HepG2 (cell line): Measurements from ENCODE around the gene TJP1.

Experiments used
- FOXM1 ChIP-seq: sonication (generic); formaldehyde crosslinking; IDR thresholded peaks from 2 replicates; pipeline ENCODE4 v1.5.0; 2020; ENCODE audit warnings: missing genetic modification reagents
- JUND ChIP-seq: sonication (generic); formaldehyde crosslinking; IDR thresholded peaks from 2 replicates; pipeline ENCODE4 v1.8.0; 2022; ENCODE audit warnings: mild to moderate bottlenecking, missing genetic modification reagents
- MTA3 ChIP-seq: sonication (generic); formaldehyde crosslinking; IDR thresholded peaks from 2 replicates; pipeline ENCODE4 v1.4.0; 2020; ENCODE audit warnings: missing genetic modification reagents
- POLR2A ChIP-seq, 2 experiments: IDR thresholded peaks; 2 replicates each; pipeline ENCODE4 v1.6.1; 2011; ENCODE audit warnings: low read depth in 2 of 2, low read length in 2 of 2, mild to moderate bottlenecking in 1 of 2, moderate library complexity in 1 of 2; ENCODE audit not compliant: insufficient read depth in 1 of 2
- SNRNP70 ChIP-seq: fragments of 200-400 bp; formaldehyde crosslinking; IDR thresholded peaks from 2 replicates; pipeline ENCODE4 v1.6.1; 2017; ENCODE audit warnings: mild to moderate bottlenecking, low read depth, low read length, moderate library complexity
- ZBTB1 ChIP-seq: sonication (generic); formaldehyde crosslinking; IDR thresholded peaks from 2 replicates; pipeline ENCODE4 v1.4.0; 2020; ENCODE audit warnings: missing genetic modification reagents, borderline replicate concordance
- ZNF121 ChIP-seq: sonication (generic); formaldehyde crosslinking; IDR thresholded peaks from 2 replicates; pipeline ENCODE4 v1.5.0; 2020; ENCODE audit warnings: mild to moderate bottlenecking, missing genetic modification reagents
- ZNF562 ChIP-seq: sonication (generic); formaldehyde crosslinking; IDR thresholded peaks from 2 replicates; pipeline ENCODE4 v1.8.0; 2022; ENCODE audit warnings: missing genetic modification reagents, borderline replicate concordance
- ZNF572 ChIP-seq: sonication (generic); formaldehyde crosslinking; IDR thresholded peaks from 2 replicates; pipeline ENCODE4 v1.5.1; 2020; ENCODE audit warnings: mild to moderate bottlenecking, missing genetic modification reagents
- ZNF776 ChIP-seq: sonication (generic); formaldehyde crosslinking; IDR thresholded peaks from 2 replicates; pipeline ENCODE4 v1.4.0; 2020; ENCODE audit warnings: mild to moderate bottlenecking, missing genetic modification reagents
- TF ChIP-seq, protein P1 (sequence below): sonication (generic); formaldehyde crosslinking; IDR thresholded peaks from 2 replicates; pipeline ENCODE4 v1.5.0; 2020; ENCODE audit warnings: mild to moderate bottlenecking, missing genetic modification reagents, moderate library complexity
- TF ChIP-seq, protein P2 (sequence below): sonication (generic); formaldehyde crosslinking; IDR thresholded peaks from 2 replicates; pipeline ENCODE4 v1.8.1; 2023; ENCODE audit warnings: mild to moderate bottlenecking, inconsistent platforms, moderate library complexity, missing genetic modification reagents, borderline replicate concordance
- TF ChIP-seq, protein P3 (sequence below): IDR thresholded peaks from 2 replicates; pipeline ENCODE4 v1.6.1; 2016; ENCODE audit warnings: low read depth, missing genetic modification reagents, missing compliant biosample characterization

DNA sequence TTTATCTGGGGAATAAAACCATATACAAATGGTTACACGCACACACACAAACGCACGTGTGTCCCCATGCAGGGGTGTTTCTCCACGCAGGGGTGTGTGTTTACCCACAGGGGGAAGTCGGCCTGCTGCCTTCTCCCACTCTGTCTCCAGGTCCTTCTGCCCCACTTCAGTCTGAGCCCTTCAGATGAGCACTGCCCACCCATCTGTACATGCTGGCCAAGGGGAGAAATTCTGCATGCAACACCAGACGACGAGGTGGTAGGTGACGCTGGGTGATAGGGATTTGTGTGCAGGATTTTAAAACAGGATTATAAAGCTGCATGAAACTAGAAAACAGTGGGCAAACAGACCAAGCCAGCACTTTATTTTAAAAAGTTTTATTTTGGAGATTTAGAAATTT, 122.5 kb downstream of the TJP1 start:
- TF ChIP-seq ZNF121 (CRISPR knock-in tag), result no peak
- TF ChIP-seq ZNF562 (CRISPR knock-in tag), result no peak
- no peak for TF ChIP-seq ZNF776
- TF ChIP-seq ZNF572, result no peak
- no peak for TF ChIP-seq JUND
- TF ChIP-seq MTA3 (CRISPR knock-in tag), result no peak
- TF ChIP-seq ZBTB1 (CRISPR knock-in tag), result no peak
- TF ChIP-seq SNRNP70, result no peak
- TF ChIP-seq, protein P1, sequence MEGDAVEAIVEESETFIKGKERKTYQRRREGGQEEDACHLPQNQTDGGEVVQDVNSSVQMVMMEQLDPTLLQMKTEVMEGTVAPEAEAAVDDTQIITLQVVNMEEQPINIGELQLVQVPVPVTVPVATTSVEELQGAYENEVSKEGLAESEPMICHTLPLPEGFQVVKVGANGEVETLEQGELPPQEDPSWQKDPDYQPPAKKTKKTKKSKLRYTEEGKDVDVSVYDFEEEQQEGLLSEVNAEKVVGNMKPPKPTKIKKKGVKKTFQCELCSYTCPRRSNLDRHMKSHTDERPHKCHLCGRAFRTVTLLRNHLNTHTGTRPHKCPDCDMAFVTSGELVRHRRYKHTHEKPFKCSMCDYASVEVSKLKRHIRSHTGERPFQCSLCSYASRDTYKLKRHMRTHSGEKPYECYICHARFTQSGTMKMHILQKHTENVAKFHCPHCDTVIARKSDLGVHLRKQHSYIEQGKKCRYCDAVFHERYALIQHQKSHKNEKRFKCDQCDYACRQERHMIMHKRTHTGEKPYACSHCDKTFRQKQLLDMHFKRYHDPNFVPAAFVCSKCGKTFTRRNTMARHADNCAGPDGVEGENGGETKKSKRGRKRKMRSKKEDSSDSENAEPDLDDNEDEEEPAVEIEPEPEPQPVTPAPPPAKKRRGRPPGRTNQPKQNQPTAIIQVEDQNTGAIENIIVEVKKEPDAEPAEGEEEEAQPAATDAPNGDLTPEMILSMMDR (CRISPR knock-in tag), result no peak
- TF ChIP-seq, protein P2, sequence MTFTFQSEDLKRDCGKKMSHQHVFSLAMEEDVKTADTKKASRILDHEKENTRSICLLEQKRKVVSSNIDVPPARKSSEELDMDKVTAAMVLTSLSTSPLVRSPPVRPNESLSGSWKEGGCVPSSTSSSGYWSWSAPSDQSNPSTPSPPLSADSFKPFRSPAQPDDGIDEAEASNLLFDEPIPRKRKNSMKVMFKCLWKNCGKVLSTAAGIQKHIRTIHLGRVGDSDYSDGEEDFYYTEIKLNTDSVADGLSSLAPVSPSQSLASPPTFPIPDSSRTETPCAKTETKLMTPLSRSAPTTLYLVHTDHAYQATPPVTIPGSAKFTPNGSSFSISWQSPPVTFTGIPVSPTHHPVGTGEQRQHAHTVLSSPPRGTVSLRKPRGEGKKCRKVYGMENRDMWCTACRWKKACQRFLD, result no peak
- no peak for TF ChIP-seq POLR2A (IDR thresholded peaks at IDR 0.05; ENCODE audit: insufficient read depth in 1 of 2, low read depth in 2 of 2, low read length in 2 of 2)
- TF ChIP-seq FOXM1 (CRISPR knock-in tag), result no peak
- TF ChIP-seq, protein P3, sequence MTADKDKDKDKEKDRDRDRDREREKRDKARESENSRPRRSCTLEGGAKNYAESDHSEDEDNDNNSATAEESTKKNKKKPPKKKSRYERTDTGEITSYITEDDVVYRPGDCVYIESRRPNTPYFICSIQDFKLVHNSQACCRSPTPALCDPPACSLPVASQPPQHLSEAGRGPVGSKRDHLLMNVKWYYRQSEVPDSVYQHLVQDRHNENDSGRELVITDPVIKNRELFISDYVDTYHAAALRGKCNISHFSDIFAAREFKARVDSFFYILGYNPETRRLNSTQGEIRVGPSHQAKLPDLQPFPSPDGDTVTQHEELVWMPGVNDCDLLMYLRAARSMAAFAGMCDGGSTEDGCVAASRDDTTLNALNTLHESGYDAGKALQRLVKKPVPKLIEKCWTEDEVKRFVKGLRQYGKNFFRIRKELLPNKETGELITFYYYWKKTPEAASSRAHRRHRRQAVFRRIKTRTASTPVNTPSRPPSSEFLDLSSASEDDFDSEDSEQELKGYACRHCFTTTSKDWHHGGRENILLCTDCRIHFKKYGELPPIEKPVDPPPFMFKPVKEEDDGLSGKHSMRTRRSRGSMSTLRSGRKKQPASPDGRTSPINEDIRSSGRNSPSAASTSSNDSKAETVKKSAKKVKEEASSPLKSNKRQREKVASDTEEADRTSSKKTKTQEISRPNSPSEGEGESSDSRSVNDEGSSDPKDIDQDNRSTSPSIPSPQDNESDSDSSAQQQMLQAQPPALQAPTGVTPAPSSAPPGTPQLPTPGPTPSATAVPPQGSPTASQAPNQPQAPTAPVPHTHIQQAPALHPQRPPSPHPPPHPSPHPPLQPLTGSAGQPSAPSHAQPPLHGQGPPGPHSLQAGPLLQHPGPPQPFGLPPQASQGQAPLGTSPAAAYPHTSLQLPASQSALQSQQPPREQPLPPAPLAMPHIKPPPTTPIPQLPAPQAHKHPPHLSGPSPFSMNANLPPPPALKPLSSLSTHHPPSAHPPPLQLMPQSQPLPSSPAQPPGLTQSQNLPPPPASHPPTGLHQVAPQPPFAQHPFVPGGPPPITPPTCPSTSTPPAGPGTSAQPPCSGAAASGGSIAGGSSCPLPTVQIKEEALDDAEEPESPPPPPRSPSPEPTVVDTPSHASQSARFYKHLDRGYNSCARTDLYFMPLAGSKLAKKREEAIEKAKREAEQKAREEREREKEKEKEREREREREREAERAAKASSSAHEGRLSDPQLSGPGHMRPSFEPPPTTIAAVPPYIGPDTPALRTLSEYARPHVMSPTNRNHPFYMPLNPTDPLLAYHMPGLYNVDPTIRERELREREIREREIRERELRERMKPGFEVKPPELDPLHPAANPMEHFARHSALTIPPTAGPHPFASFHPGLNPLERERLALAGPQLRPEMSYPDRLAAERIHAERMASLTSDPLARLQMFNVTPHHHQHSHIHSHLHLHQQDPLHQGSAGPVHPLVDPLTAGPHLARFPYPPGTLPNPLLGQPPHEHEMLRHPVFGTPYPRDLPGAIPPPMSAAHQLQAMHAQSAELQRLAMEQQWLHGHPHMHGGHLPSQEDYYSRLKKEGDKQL (CRISPR knock-in tag), result no peak
